Type B pancreatic cell (in vitro differentiated cells): Measurements from ENCODE around the gene PMEPA1. TPM values are rescaled to one million over a fixed set of nuclear protein-coding genes. Genes with fewer than 3 reads are reported as not detected.

ENCODE experiments used
- DNase-seq: peaks from one replicate; pipeline ENCODE4 v3.0.0; 2021; ENCODE audit warnings: mixed read lengths; ENCODE audit not compliant: unreplicated experiment; ENCODE audit errors: extremely low spot score
- H3K27ac Mint-ChIP-seq: 2 replicates; pipeline ENCODE4 v1.8.0; 2021; ENCODE audit warnings: mild to moderate bottlenecking, mixed read lengths
- H3K27me3 Mint-ChIP-seq: 2 replicates; pipeline ENCODE4 v1.8.0; 2021; ENCODE audit warnings: mixed read lengths
- H3K36me3 Mint-ChIP-seq: 2 replicates; pipeline ENCODE4 v1.8.0; 2021; ENCODE audit warnings: mixed read lengths
- H3K4me1 Mint-ChIP-seq: one replicate; pipeline ENCODE4 v1.8.0; 2021; ENCODE audit warnings: mixed read lengths; ENCODE audit not compliant: unreplicated experiment
- H3K4me3 Mint-ChIP-seq: 2 replicates; pipeline ENCODE4 v1.8.0; 2021; ENCODE audit warnings: mild to moderate bottlenecking, mixed read lengths
- H3K9me3 Mint-ChIP-seq: 2 replicates; pipeline ENCODE4 v1.8.0; 2021; ENCODE audit warnings: mixed read lengths
- total RNA-seq: library from RNA; stranded (reverse); gene quantifications from 2 replicates; pipeline ENCODE4 v1.2.1, GENCODE V29; 2021; ENCODE audit warnings: low replicate concordance
- TF ChIP-seq, protein P1 (sequence below): fragments of 200-600 bp; sonication (generic); conservative IDR thresholded peaks from 2 replicates; pipeline ENCODE4 v1.5.0; 2021; ENCODE audit warnings: antibody characterized with exemption, mild to moderate bottlenecking

Gene PMEPA1
- total RNA-seq, 1 donor from 2014 or later: 8.8 TPM

DNA sequence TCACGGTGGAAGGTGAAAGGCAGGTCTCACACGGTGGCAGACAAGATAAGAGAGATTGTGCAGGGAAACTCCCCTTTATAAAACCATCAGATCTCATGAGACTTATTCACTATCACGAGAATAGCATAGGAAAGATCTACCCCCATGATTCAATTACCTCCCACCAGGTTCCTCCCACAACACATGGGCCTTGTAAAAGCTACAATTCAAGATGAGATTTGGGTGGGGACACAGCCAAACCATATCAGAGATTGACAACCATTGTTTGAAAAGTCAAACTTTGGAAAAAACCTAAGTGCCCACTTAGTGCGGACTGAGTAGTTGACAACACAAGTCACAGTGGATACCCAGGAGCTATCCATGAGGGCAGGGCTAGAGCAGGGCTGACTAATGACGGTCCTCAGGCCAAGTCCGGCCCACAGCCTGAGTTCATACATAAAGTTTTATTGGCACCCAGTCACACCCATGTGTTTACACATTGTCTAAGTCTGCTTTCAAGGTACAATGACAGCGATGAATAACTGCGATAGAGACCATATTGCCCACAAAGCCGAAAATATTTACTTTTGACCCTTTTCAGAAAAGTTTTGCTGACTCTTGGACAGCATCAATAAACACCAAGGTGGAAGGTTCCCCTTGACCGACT is 33.8 kb upstream of the PMEPA1 start:
- H3K27me3 Mint-ChIP-seq: peaks cover 4% of the 10 kb centered on the region
- H3K4me3 Mint-ChIP-seq: no peak overlapping the region
- no peak for DNase-seq

DNA sequence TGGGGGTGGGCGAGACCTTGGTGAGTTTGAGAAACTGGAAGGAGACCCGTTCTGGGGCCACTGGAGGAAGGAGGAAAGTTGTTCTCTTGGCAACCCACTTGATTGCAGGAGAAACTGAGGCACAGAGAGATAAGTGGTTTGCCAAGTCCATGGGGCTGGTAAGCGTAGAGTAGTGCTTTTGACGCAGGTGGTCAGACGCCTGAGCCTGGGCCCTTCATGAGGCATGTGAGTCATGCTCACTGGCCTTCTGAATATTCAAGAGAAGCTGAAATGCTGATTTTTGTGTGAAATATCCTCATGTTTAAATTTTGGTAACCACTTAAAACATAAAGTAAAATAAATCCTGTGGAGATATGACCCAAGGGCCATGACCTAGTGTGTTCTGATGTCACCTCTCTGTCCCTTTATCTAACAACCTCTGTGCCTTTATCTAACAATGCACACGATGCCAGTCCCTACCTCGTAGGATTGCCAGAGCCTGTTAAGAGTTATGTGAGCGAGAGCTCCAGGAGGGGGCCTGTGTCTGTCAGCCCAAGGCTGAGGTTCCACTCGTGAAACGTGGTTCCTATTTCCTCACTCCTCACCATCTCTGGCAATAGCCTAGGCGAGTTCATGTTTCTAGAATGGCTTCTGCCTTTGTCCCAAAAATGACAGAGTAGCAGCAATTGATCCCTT is 32.8 kb upstream of the PMEPA1 start:
- Mint-ChIP-seq H3K9me3 (no peaks in the 10 kb centered on the region), H3K27ac (no peak overlapping the region), H3K36me3 (no peaks in the 10 kb centered on the region), H3K27me3 (peaks cover 4% of the 10 kb centered on the region), H3K4me3 (no peak overlapping the region), H3K4me1 (peaks cover 17% of the 10 kb centered on the region)
- DNase-seq: no peak
- TF ChIP-seq, protein P1, sequence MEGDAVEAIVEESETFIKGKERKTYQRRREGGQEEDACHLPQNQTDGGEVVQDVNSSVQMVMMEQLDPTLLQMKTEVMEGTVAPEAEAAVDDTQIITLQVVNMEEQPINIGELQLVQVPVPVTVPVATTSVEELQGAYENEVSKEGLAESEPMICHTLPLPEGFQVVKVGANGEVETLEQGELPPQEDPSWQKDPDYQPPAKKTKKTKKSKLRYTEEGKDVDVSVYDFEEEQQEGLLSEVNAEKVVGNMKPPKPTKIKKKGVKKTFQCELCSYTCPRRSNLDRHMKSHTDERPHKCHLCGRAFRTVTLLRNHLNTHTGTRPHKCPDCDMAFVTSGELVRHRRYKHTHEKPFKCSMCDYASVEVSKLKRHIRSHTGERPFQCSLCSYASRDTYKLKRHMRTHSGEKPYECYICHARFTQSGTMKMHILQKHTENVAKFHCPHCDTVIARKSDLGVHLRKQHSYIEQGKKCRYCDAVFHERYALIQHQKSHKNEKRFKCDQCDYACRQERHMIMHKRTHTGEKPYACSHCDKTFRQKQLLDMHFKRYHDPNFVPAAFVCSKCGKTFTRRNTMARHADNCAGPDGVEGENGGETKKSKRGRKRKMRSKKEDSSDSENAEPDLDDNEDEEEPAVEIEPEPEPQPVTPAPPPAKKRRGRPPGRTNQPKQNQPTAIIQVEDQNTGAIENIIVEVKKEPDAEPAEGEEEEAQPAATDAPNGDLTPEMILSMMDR: no peak

More for the DNA sequence above, 33.8 kb upstream of the PMEPA1 start:
- no peaks in the 10 kb centered on the region for H3K36me3 Mint-ChIP-seq
- H3K9me3 Mint-ChIP-seq: no peaks in the 10 kb centered on the region
- peaks cover 23% of the 10 kb centered on the region for H3K4me1 Mint-ChIP-seq
- TF ChIP-seq, protein P1: no peak
- no peak overlapping the region for H3K27ac Mint-ChIP-seq

DNA sequence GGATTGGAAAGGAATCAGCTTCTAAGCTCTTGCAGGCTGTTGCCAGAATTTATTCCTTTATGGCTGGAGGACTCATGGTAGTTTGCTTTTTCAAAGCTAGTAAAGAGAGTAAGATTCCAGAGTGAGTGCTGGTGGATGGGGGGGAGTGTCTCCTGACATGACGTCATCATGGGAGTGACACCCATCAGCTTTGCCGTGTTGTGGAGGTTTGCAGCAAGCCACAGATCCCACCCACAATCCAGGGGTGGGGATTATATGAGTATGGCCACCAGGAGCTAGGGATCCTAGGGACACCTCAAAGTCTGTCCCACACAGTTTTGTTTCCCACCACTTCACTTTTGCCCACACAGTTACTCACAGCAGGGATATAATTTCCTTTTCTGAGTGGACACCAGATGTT is 28.7 kb upstream of the PMEPA1 start:
- Mint-ChIP-seq H3K27ac (no peak overlapping the region), H3K4me1 (peaks cover 15% of the 10 kb centered on the region), H3K36me3 (no peaks in the 10 kb centered on the region), H3K27me3 (peaks cover 13% of the 10 kb centered on the region), H3K4me3 (no peak overlapping the region), H3K9me3 (no peaks in the 10 kb centered on the region)
- TF ChIP-seq, protein P1: no peak
- DNase-seq: no peak

DNA sequence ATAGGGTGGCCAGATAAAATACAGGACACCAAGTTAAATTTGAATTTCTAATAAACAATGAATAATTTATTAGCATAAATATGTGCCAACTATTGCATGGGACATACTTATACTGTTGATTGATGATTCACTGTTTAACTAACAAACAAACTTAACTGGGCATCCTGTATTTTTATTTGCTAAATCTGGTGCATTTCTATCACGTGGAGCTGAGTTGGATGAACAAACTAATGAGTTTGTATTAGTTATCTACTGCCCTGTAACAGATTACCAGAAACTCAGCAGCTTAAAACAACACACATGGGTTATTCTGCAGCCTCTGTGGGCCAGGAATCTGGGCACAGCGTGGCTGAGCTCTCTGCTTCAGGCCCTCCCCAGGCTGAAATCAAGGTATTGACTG is 28.2 kb upstream of the PMEPA1 start:
- Mint-ChIP-seq H3K36me3 (no peaks in the 10 kb centered on the region), H3K9me3 (no peaks in the 10 kb centered on the region), H3K27ac (no peak overlapping the region), H3K4me1 (peaks cover 11% of the 10 kb centered on the region), H3K27me3 (peaks cover 13% of the 10 kb centered on the region), H3K4me3 (no peak overlapping the region)
- no peak for DNase-seq
- TF ChIP-seq, protein P1: no peak

DNA sequence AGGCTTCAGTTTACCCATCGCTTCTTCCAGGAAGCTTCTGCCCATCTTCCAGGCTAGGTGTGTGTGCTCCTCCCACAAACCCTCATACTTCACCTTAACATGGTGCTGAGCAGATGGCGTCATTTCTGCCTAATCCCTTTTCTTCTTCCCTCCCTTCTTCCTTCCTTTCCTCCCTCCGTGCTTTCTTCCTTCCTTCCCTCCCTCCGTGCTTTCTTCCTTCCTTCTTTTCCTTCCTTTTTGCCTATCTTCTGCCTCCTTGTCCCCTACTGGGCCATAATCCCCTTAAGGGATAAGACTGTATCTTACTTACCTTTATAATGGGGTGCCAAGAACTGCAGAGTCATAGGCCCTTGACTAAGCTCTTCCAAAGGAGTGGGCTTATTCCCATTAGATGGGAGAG is 27.5 kb upstream of the PMEPA1 start:
- no peak overlapping the region for H3K4me3 Mint-ChIP-seq
- peaks cover 5% of the 10 kb centered on the region for H3K4me1 Mint-ChIP-seq
- DNase-seq: no peak
- no peak overlapping the region for H3K27ac Mint-ChIP-seq
- H3K27me3 Mint-ChIP-seq: peaks cover 12% of the 10 kb centered on the region
- TF ChIP-seq, protein P1: no peak
- no peaks in the 10 kb centered on the region for H3K9me3 Mint-ChIP-seq
- H3K36me3 Mint-ChIP-seq: no peaks in the 10 kb centered on the region
